ENCODE measurements around the gene TMPRSS11A. TPM values are rescaled to one million over a fixed set of nuclear protein-coding genes. Genes with fewer than 3 reads are reported as not detected.

TMPRSS11A gene
- total RNA-seq, 1 donor from 2014 or later = not detected

- Mint-ChIP-seq H3K4me1 (ENCODE audit: low read depth, unreplicated experiment) (peaks cover 4% of the 10 kb centered on the region), H3K4me3 (ENCODE audit: unreplicated experiment) (no peak overlapping the region), H3K27ac (ENCODE audit: unreplicated experiment) (no peak overlapping the region), H3K9me3 (ENCODE audit: unreplicated experiment) (peaks cover 2% of the 10 kb centered on the region), H3K36me3 (ENCODE audit: unreplicated experiment) (no peaks in the 10 kb centered on the region), H3K27me3 (ENCODE audit: unreplicated experiment) (no peaks in the 10 kb centered on the region)
- no peak for TF ChIP-seq CTCF (IDR thresholded peaks at IDR 0.05; ENCODE audit: partially characterized antibody, unreplicated experiment)
- no peak for DNase-seq
Observed at GRCh38 chr4:67983333-67983732, 20.0 kb upstream of the TMPRSS11A start.

GRCh38 chr4:67980512-67980911, 17.2 kb upstream of the TMPRSS11A start:
- no peak for DNase-seq
- Mint-ChIP-seq H3K4me1 (ENCODE audit: low read depth, unreplicated experiment) (no peaks in the 10 kb centered on the region), H3K27ac (ENCODE audit: unreplicated experiment) (no peak overlapping the region), H3K27me3 (ENCODE audit: unreplicated experiment) (peaks cover 1% of the 10 kb centered on the region), H3K4me3 (ENCODE audit: unreplicated experiment) (no peak overlapping the region), H3K36me3 (ENCODE audit: unreplicated experiment) (no peaks in the 10 kb centered on the region), H3K9me3 (ENCODE audit: unreplicated experiment) (peaks cover 2% of the 10 kb centered on the region)
- no peak for TF ChIP-seq CTCF (IDR thresholded peaks at IDR 0.05; ENCODE audit: partially characterized antibody, unreplicated experiment)

- no peaks in the 10 kb centered on the region for H3K36me3 Mint-ChIP-seq (ENCODE audit: unreplicated experiment)
Observed at GRCh38 chr4:67973608-67974007, 10.3 kb upstream of the TMPRSS11A start.

GRCh38 chr4:67954890-67955289, 8.4 kb downstream of the TMPRSS11A start:
- no peaks in the 10 kb centered on the region for H3K4me1 Mint-ChIP-seq (ENCODE audit: low read depth, unreplicated experiment)
- H3K36me3 Mint-ChIP-seq (ENCODE audit: unreplicated experiment) = no peaks in the 10 kb centered on the region
- no peaks in the 10 kb centered on the region for H3K9me3 Mint-ChIP-seq (ENCODE audit: unreplicated experiment)
- no peak overlapping the region for H3K4me3 Mint-ChIP-seq (ENCODE audit: unreplicated experiment)
- H3K27me3 Mint-ChIP-seq (ENCODE audit: unreplicated experiment) = no peaks in the 10 kb centered on the region
- no peak overlapping the region for H3K27ac Mint-ChIP-seq (ENCODE audit: unreplicated experiment)
- TF ChIP-seq CTCF (IDR thresholded peaks at IDR 0.05; ENCODE audit: partially characterized antibody, unreplicated experiment) = no peak
- DNase-seq = no peak

More at GRCh38 chr4:67973608-67974007, 10.3 kb upstream of the TMPRSS11A start:
- H3K4me1 Mint-ChIP-seq (ENCODE audit: low read depth, unreplicated experiment) = no peaks in the 10 kb centered on the region
- H3K27me3 Mint-ChIP-seq (ENCODE audit: unreplicated experiment) = peaks cover 1% of the 10 kb centered on the region
- no peak for DNase-seq
- H3K9me3 Mint-ChIP-seq (ENCODE audit: unreplicated experiment) = no peaks in the 10 kb centered on the region
- H3K4me3 Mint-ChIP-seq (ENCODE audit: unreplicated experiment) = no peak overlapping the region
- no peak overlapping the region for H3K27ac Mint-ChIP-seq (ENCODE audit: unreplicated experiment)
- no peak for TF ChIP-seq CTCF (IDR thresholded peaks at IDR 0.05; ENCODE audit: partially characterized antibody, unreplicated experiment)

- TF ChIP-seq CTCF (IDR thresholded peaks at IDR 0.05; ENCODE audit: partially characterized antibody, unreplicated experiment) = no peak
- no peak for DNase-seq
- no peaks in the 10 kb centered on the region for H3K4me1 Mint-ChIP-seq (ENCODE audit: low read depth, unreplicated experiment)
- H3K27ac Mint-ChIP-seq (ENCODE audit: unreplicated experiment) = no peak overlapping the region
- H3K36me3 Mint-ChIP-seq (ENCODE audit: unreplicated experiment) = no peaks in the 10 kb centered on the region
- H3K9me3 Mint-ChIP-seq (ENCODE audit: unreplicated experiment) = no peaks in the 10 kb centered on the region
- no peak overlapping the region for H3K4me3 Mint-ChIP-seq (ENCODE audit: unreplicated experiment)
- no peaks in the 10 kb centered on the region for H3K27me3 Mint-ChIP-seq (ENCODE audit: unreplicated experiment)
Observed at GRCh38 chr4:67941074-67941473, 22.2 kb downstream of the TMPRSS11A start.

Data from glutamatergic neuron (in vitro differentiated cells).